ENCODE measurements around the gene ROBO2.
A peak's percentile ranks its signal among the peaks of the same experiment; 100 is the strongest.

The ROBO2 gene

GRCh38 chr3:77122652-77123051 is 82.8 kb downstream of the ROBO2 start:
- no peak for DNase-seq

GRCh38 chr3:77125966-77126365 is 86.1 kb downstream of the ROBO2 start:
- DNase-seq, result no peak

- DNase-seq, result no peak
Observed at GRCh38 chr3:77134769-77135168, 94.9 kb downstream of the ROBO2 start.

GRCh38 chr3:77137559-77137958 is 97.7 kb downstream of the ROBO2 start:
- no peak for DNase-seq

GRCh38 chr3:77139624-77140023 is 99.7 kb downstream of the ROBO2 start:
- DNase-seq, result no peak

- no peak for DNase-seq
Observed at GRCh38 chr3:77141423-77141822, 101.5 kb downstream of the ROBO2 start.

GRCh38 chr3:77142578-77142977 is 102.7 kb downstream of the ROBO2 start:
- DNase-seq, result no peak

- DNase-seq, result no peak
Observed at GRCh38 chr3:77146004-77146403, 106.1 kb downstream of the ROBO2 start.

- DNase-seq, result no peak
Observed at GRCh38 chr3:77147836-77148578, 108.1 kb downstream of the ROBO2 start.

GRCh38 chr3:77149382-77149781 is 109.5 kb downstream of the ROBO2 start:
- no peak for DNase-seq

- no peak for DNase-seq
Observed at GRCh38 chr3:77150028-77150427, 110.1 kb downstream of the ROBO2 start.

GRCh38 chr3:77150759-77151158 is 110.9 kb downstream of the ROBO2 start:
- no peak for DNase-seq

- peak; percentile 4 to 12 for DNase-seq
Observed at GRCh38 chr3:77158730-77159581, 119.1 kb downstream of the ROBO2 start.

- DNase-seq, result no peak
Observed at GRCh38 chr3:77160931-77161497, 121.1 kb downstream of the ROBO2 start.

GRCh38 chr3:77169823-77170222 is 129.9 kb downstream of the ROBO2 start:
- DNase-seq, result no peak

- DNase-seq, result no peak
Observed at GRCh38 chr3:77171026-77171425, 131.1 kb downstream of the ROBO2 start.

- DNase-seq, result peak in 1 of 2 experiments; percentile 1
Observed at GRCh38 chr3:77179762-77180161, 139.9 kb downstream of the ROBO2 start.

- DNase-seq, result no peak
Observed at GRCh38 chr3:77182341-77182740, 142.4 kb downstream of the ROBO2 start.

GRCh38 chr3:77186319-77186718 is 146.4 kb downstream of the ROBO2 start:
- no peak for DNase-seq

GRCh38 chr3:77186728-77187127 is 146.8 kb downstream of the ROBO2 start:
- DNase-seq, result no peak

- no peak for DNase-seq
Observed at GRCh38 chr3:77188210-77188609, 148.3 kb downstream of the ROBO2 start.

GRCh38 chr3:77189258-77189657 is 149.4 kb downstream of the ROBO2 start:
- DNase-seq, result no peak

- peak; percentile 9 to 27 for DNase-seq
Observed at GRCh38 chr3:77189684-77190083, 149.8 kb downstream of the ROBO2 start.

- no peak for DNase-seq
Observed at GRCh38 chr3:77190374-77190773, 150.5 kb downstream of the ROBO2 start.
